A673 (cell line): ENCODE measurements around the gene RIMS1.

Source experiments
- EZH2 ChIP-seq: fragments of 200-600 bp; sonication (generic); IDR thresholded peaks from 2 replicates; pipeline ENCODE4 v1.6.1; 2017; ENCODE audit warnings: borderline replicate concordance, low read depth, mild to moderate bottlenecking, mixed read lengths, antibody characterized with exemption, low read length; ENCODE audit not compliant: poor library complexity, severe bottlenecking
- TF ChIP-seq, protein P1 (sequence below): fragments of 300-800, 200-600 bp; sonication (generic); conservative IDR thresholded peaks from 2 replicates; pipeline ENCODE4 v1.5.1; 2017; ENCODE audit warnings: low read depth, mild to moderate bottlenecking, antibody characterized with exemption, low read length, moderate library complexity, mixed read lengths

DNA sequence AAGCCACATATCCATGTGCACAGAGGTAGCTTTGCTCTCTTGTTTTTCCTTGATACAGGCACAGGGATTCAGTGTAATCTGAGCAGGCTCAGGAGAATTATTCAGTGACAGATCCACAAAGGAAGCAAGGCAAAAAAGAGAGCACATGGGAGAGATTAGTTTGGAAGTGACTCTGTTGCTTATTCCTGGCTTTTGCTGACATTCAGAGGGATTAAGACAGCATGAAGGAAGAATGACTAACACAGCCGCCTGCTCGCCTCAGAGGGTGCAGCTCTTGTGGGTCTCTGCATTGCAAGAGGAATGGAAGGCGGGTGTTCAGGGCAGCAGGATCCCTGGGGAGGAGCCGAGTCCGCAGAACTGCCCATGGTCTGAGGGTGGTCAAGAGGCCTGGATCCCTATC is 532.1 kb downstream of the RIMS1 start:
- TF ChIP-seq, protein P1, sequence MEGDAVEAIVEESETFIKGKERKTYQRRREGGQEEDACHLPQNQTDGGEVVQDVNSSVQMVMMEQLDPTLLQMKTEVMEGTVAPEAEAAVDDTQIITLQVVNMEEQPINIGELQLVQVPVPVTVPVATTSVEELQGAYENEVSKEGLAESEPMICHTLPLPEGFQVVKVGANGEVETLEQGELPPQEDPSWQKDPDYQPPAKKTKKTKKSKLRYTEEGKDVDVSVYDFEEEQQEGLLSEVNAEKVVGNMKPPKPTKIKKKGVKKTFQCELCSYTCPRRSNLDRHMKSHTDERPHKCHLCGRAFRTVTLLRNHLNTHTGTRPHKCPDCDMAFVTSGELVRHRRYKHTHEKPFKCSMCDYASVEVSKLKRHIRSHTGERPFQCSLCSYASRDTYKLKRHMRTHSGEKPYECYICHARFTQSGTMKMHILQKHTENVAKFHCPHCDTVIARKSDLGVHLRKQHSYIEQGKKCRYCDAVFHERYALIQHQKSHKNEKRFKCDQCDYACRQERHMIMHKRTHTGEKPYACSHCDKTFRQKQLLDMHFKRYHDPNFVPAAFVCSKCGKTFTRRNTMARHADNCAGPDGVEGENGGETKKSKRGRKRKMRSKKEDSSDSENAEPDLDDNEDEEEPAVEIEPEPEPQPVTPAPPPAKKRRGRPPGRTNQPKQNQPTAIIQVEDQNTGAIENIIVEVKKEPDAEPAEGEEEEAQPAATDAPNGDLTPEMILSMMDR: no peak
- TF ChIP-seq EZH2: no peak
